Neural cell (in vitro differentiated cells): ENCODE results near the gene CASTOR1. TPM values are rescaled to one million over a fixed set of nuclear protein-coding genes. Genes with fewer than 3 reads are reported as not detected.

Source experiments
- H2AFZ ChIP-seq: fragments of 200-600, 300-800 bp; sonication (generic), shearing (Covaris generic); 2 replicates; pipeline ENCODE4 v1.6.0; 2014; ENCODE audit warnings: low read depth, mild to moderate bottlenecking, antibody characterized with exemption, low read length, moderate library complexity
- H3F3A ChIP-seq: fragments of 200-600 bp; shearing (Covaris generic); 2 replicates; pipeline ENCODE4 v1.6.1; 2016; ENCODE audit warnings: mild to moderate bottlenecking, moderate library complexity, mixed read lengths, antibody characterized with exemption, low read length; ENCODE audit not compliant: insufficient read depth, poor library complexity, severe bottlenecking
- H3K27ac ChIP-seq: fragments of 200-600, 300-800 bp; sonication (generic), shearing (Covaris generic); 2 replicates; pipeline ENCODE4 v1.5.1; 2014; ENCODE audit warnings: mild to moderate bottlenecking, low read length, moderate library complexity
- H3K27me3 ChIP-seq: fragments of 300-800, 200-600 bp; sonication (generic), shearing (Covaris generic); 2 replicates; pipeline ENCODE4 v1.6.0; 2014; ENCODE audit warnings: mild to moderate bottlenecking, low read depth, low read length, moderate library complexity; ENCODE audit not compliant: insufficient read depth
- H3K36me3 ChIP-seq: fragments of 300-800, 200-600 bp; sonication (generic), shearing (Covaris generic); 2 replicates; pipeline ENCODE4 v1.5.1; 2014; ENCODE audit warnings: mild to moderate bottlenecking, antibody characterized with exemption, low read length, moderate library complexity; ENCODE audit not compliant: insufficient read depth
- H3K4me2 ChIP-seq: fragments of 300-800, 200-600 bp; sonication (generic), shearing (Covaris generic); 2 replicates; pipeline ENCODE4 v1.6.0; 2014; ENCODE audit warnings: mild to moderate bottlenecking, low read length
- H3K4me3 ChIP-seq: fragments of 300-800, 200-600 bp; sonication (generic), shearing (Covaris generic); 2 replicates; pipeline ENCODE4 v1.5.1; 2014; ENCODE audit warnings: mild to moderate bottlenecking, low read length, moderate library complexity
- H3K79me2 ChIP-seq: fragments of 200-600 bp; shearing (Covaris generic); replicated peaks from 2 replicates; pipeline ENCODE4 v1.6.0; 2014; ENCODE audit warnings: mild to moderate bottlenecking, low read length, moderate library complexity; ENCODE audit not compliant: insufficient read depth
- H3K9ac ChIP-seq: fragments of 300-800, 200-600 bp; sonication (generic), shearing (Covaris generic); 2 replicates; pipeline ENCODE4 v1.6.1; 2016; ENCODE audit warnings: mild to moderate bottlenecking, low read length, mixed read lengths
- H3K9me2 ChIP-seq: fragments of 200-600 bp; shearing (Covaris generic); 2 replicates; pipeline ENCODE4 v1.6.1; 2016; ENCODE audit warnings: mild to moderate bottlenecking, low read length, mixed read lengths; ENCODE audit not compliant: insufficient read depth
- H3K9me3 ChIP-seq: fragments of 200-600, 300-800 bp; sonication (generic), shearing (Covaris generic); 2 replicates; pipeline ENCODE4 v1.6.1; 2016; ENCODE audit warnings: mild to moderate bottlenecking, mixed run types, low read length, moderate library complexity, mixed read lengths
- H4K20me1 ChIP-seq: fragments of 200-600 bp; shearing (Covaris generic); 2 replicates; pipeline ENCODE4 v1.6.1; 2016; ENCODE audit warnings: mild to moderate bottlenecking, mixed run types; ENCODE audit not compliant: insufficient read depth
- CTCF ChIP-seq: fragments of 450-650 bp; IDR thresholded peaks from 2 replicates; pipeline ENCODE4 v1.5.1; 2014; ENCODE audit warnings: antibody characterized with exemption, mild to moderate bottlenecking, moderate library complexity; ENCODE audit not compliant: poor library complexity, severe bottlenecking
- EP300 ChIP-seq: fragments of 450-650 bp; conservative IDR thresholded peaks from 2 replicates; pipeline ENCODE4 v1.6.1; 2014; ENCODE audit warnings: antibody characterized with exemption, mild to moderate bottlenecking, moderate library complexity; ENCODE audit not compliant: poor library complexity, severe bottlenecking
- EZH2 ChIP-seq: fragments of 200-600, 300-800 bp; shearing (Covaris generic), sonication (generic); IDR thresholded peaks from 2 replicates; pipeline ENCODE4 v1.6.1; 2014; ENCODE audit warnings: antibody characterized with exemption, low read length, borderline replicate concordance, mild to moderate bottlenecking; ENCODE audit not compliant: insufficient read depth, poor library complexity, severe bottlenecking
- MXI1 ChIP-seq: fragments of 450-650 bp; conservative IDR thresholded peaks from 2 replicates; pipeline ENCODE4 v1.6.1; 2014; ENCODE audit warnings: antibody characterized with exemption, mild to moderate bottlenecking; ENCODE audit not compliant: poor library complexity, severe bottlenecking
- POLR2AphosphoS5 ChIP-seq: IDR thresholded peaks from 2 replicates; pipeline ENCODE4 v1.6.1; 2012
- RAD21 ChIP-seq: fragments of 450-650 bp; conservative IDR thresholded peaks from 2 replicates; pipeline ENCODE4 v1.6.1; 2014; ENCODE audit warnings: antibody characterized with exemption, mild to moderate bottlenecking, moderate library complexity
- SMC3 ChIP-seq: fragments of 450-650 bp; conservative IDR thresholded peaks from 2 replicates; pipeline ENCODE4 v1.6.1; 2014; ENCODE audit warnings: antibody characterized with exemption, mild to moderate bottlenecking, moderate library complexity; ENCODE audit not compliant: poor library complexity
- TAF1 ChIP-seq: IDR thresholded peaks from 2 replicates; pipeline ENCODE4 v1.6.1; 2012; ENCODE audit warnings: low read depth
- polyA plus RNA-seq: library from polyadenylated mRNA; depleted of rRNA; stranded (reverse); fragments of >200 nt; gene quantifications from 2 replicates; pipeline ENCODE4 v1.2.3, GENCODE V29; 2014
- TF ChIP-seq, protein P1 (sequence below): IDR thresholded peaks from 2 replicates; pipeline ENCODE4 v1.6.1; 2012; ENCODE audit warnings: borderline replicate concordance

Gene CASTOR1
- polyA plus RNA-seq, 1 donor from 2014 or later, result 2.2 TPM

DNA sequence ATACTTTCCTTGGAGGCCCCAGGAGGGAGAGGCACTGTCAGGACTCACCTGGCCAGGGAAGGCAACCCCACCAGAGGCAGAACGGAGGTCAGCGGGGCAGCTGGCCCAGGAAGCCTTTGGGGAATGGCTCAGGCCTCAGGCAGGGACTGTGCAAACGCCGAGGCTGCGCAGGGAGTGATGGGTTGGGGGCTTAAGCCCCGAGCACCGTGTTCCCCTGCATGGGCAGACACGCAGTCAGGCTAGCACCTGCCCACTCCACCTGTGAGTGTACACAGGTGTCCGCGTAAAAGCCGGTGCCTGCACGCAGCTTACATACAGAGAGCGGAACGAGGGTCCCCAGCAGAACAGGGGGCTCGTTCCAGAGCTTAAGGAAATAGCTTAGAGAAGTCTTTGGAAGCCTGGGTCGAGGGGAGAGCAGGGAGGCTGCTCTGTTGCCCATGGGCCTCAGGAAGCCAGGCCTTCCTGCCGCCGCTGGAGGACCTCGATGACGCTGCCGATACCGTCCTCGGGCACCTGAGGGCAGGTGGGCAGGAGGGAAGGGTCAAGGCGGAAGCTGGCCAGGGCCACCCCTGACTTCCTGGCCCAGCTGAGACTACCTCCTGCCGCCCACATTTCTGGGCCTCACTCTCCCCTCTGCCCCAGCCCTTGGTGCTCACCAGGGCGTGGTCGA lies 4.0 kb downstream of the CASTOR1 start:
- H3K9ac ChIP-seq, result no peak overlapping the region
- TF ChIP-seq RAD21 (no peak), POLR2AphosphoS5 (no peak), EP300 (no peak), TAF1 (no peak), SMC3 (no peak), EZH2 (no peak), CTCF (no peak), MXI1 (no peak)
- TF ChIP-seq, protein P1, sequence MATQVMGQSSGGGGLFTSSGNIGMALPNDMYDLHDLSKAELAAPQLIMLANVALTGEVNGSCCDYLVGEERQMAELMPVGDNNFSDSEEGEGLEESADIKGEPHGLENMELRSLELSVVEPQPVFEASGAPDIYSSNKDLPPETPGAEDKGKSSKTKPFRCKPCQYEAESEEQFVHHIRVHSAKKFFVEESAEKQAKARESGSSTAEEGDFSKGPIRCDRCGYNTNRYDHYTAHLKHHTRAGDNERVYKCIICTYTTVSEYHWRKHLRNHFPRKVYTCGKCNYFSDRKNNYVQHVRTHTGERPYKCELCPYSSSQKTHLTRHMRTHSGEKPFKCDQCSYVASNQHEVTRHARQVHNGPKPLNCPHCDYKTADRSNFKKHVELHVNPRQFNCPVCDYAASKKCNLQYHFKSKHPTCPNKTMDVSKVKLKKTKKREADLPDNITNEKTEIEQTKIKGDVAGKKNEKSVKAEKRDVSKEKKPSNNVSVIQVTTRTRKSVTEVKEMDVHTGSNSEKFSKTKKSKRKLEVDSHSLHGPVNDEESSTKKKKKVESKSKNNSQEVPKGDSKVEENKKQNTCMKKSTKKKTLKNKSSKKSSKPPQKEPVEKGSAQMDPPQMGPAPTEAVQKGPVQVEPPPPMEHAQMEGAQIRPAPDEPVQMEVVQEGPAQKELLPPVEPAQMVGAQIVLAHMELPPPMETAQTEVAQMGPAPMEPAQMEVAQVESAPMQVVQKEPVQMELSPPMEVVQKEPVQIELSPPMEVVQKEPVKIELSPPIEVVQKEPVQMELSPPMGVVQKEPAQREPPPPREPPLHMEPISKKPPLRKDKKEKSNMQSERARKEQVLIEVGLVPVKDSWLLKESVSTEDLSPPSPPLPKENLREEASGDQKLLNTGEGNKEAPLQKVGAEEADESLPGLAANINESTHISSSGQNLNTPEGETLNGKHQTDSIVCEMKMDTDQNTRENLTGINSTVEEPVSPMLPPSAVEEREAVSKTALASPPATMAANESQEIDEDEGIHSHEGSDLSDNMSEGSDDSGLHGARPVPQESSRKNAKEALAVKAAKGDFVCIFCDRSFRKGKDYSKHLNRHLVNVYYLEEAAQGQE, result no peak
- H3K9me3 ChIP-seq, result no peaks in the 10 kb centered on the region
- H3K36me3 ChIP-seq, result no peaks in the 10 kb centered on the region
- H3K27me3 ChIP-seq, result no peaks in the 10 kb centered on the region
- H3K4me3 ChIP-seq, result no peak overlapping the region
- no peaks in the 10 kb centered on the region for H4K20me1 ChIP-seq
- no peak overlapping the region for H2AFZ ChIP-seq
- no peaks in the 10 kb centered on the region for H3K9me2 ChIP-seq
- no peak overlapping the region for H3K27ac ChIP-seq
- no peak overlapping the region for H3K4me2 ChIP-seq
- no peaks in the 10 kb centered on the region for H3K79me2 ChIP-seq
- H3F3A ChIP-seq, result no peaks in the 10 kb centered on the region

DNA sequence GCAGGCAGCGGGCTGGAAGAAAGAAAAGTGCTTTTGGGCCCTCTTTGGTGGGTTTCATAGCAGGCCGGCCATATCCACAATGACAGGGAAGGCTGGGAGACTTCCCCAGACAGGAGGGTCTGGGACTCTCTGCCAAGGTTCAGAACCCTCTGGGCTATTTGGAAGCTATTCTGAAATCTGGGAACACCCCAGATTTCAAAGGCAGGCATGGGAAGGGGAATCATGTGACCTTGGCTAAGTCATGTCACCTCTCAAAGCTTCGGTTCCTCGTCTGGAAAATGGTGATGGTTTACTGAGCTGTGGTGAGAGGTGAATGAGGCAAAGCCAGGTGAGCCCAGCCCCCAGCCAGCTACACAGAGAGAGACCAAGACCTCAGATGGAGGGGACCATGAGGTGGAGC lies 4.6 kb downstream of the CASTOR1 start:
- Histone ChIP-seq H3K4me3 (no peak overlapping the region), H3F3A (no peaks in the 10 kb centered on the region), H3K9me3 (no peaks in the 10 kb centered on the region), H3K27ac (no peak overlapping the region), H3K9me2 (no peaks in the 10 kb centered on the region), H3K27me3 (no peaks in the 10 kb centered on the region), H3K9ac (no peak overlapping the region), H3K36me3 (no peaks in the 10 kb centered on the region), H2AFZ (no peak overlapping the region), H3K79me2 (no peaks in the 10 kb centered on the region), H3K4me2 (no peak overlapping the region), H4K20me1 (no peaks in the 10 kb centered on the region)
- TF ChIP-seq SMC3 (no peak), MXI1 (no peak), CTCF (no peak), TAF1 (no peak), POLR2AphosphoS5 (no peak)
